Neural progenitor cell (in vitro differentiated cells): ENCODE data around the gene E2F2.

Experiments used
- CTCF ChIP-seq: fragments of 200-600 bp; sonication (generic); IDR thresholded peaks from 2 replicates; pipeline ENCODE4 v1.5.1; 2017; ENCODE audit warnings: antibody characterized with exemption, mild to moderate bottlenecking
- EZH2 ChIP-seq: fragments of 200-600 bp; sonication (generic); IDR thresholded peaks from 2 replicates; pipeline ENCODE4 v1.6.1; 2017; ENCODE audit warnings: antibody characterized with exemption, mild to moderate bottlenecking, moderate library complexity
- EZH2phosphoT487 ChIP-seq: fragments of 200-600 bp; sonication (generic); IDR thresholded peaks from 2 replicates; pipeline ENCODE4 v1.6.1; 2017; ENCODE audit warnings: antibody characterized with exemption

- TF ChIP-seq EZH2phosphoT487 (no peak), CTCF (no peak), EZH2 (no peak)
These were observed 50.6 kb downstream of the E2F2 start for GRCh38 chr1:23480187-23481025.
